ENCODE results near the gene RHEB. TPM values are rescaled to one million over a fixed set of nuclear protein-coding genes. Genes with fewer than 3 reads are reported as not detected.

RHEB gene
- total and polyA plus RNA-seq, 2 of the 4 experiments (the other 2 are of a cell fraction), result 19.7 to 67.2 TPM

- no peak for DNase-seq
- Histone ChIP-seq H3K9me1 (ENCODE audit: insufficient read depth, low read length) (peaks cover 20% of the 10 kb centered on the region), H3K14ac (replicated peaks; ENCODE audit: low read depth, low read length) (no peak overlapping the region), H3K4me1 (ENCODE audit: control insufficient read depth, insufficient read depth, low read length) (peaks cover 21% of the 10 kb centered on the region), H2BK15ac (ENCODE audit: low read depth, low read length) (no peak overlapping the region), H3K79me1 (ENCODE audit: low read depth in 1 of 2, low read length in 2 of 2) (peaks cover 0 to 66% of the 10 kb centered on the region in 2 experiments; a peak in 2 of 4 replicates), H2BK5ac (ENCODE audit: low read depth, low read length, poor library complexity, severe bottlenecking) (no peak overlapping the region), H3K4me3 (ENCODE audit: insufficient read depth, low read depth, low read length) (no peak overlapping the region), H4K20me1 (ENCODE audit: insufficient read depth, low read length) (peaks cover 92% of the 10 kb centered on the region), H3K4me2 (ENCODE audit: low read depth, low read length) (no peak overlapping the region), H3K27me3 (ENCODE audit: control insufficient read depth, insufficient read depth, low read length) (no peaks in the 10 kb centered on the region), H4K91ac (ENCODE audit: insufficient read depth, low read depth, low read length) (no peak overlapping the region), H3K23ac (ENCODE audit: low read depth, low read length) (peak overlapping the region; percentile 38; the same call in 1 of the 2 replicates), H3K18ac (ENCODE audit: low read depth, low read length) (no peak overlapping the region), H3K4ac (ENCODE audit: low read depth, low read length) (no peak overlapping the region), H2BK120ac (ENCODE audit: low read depth, low read length) (no peak overlapping the region), H2AK9ac (replicated peaks; ENCODE audit: low read depth, low read length, poor library complexity) (no peak overlapping the region), H2AK5ac (ENCODE audit: low read depth, low read length) (no peak overlapping the region), H3K27ac (ENCODE audit: insufficient read depth, low read length) (no peak overlapping the region), H4K5ac (ENCODE audit: low read depth, low read length) (no peak overlapping the region), H2BK20ac (ENCODE audit: low read depth, low read length) (no peak overlapping the region), H3K56ac (ENCODE audit: extremely low read depth, insufficient read depth, low read length) (no peak overlapping the region), H4K8ac (ENCODE audit: low read depth in 2 of 2, low read length in 2 of 2) (no peak overlapping the region), H3K9me3 (ENCODE audit: control insufficient read depth, insufficient read depth, low read length) (no peaks in the 10 kb centered on the region), H3K36me3 (ENCODE audit: control insufficient read depth, insufficient read depth, low read length) (no peaks in the 10 kb centered on the region; the same call in 1 of the 2 replicates), H2AFZ (replicated peaks; ENCODE audit: low read length, poor library complexity) (no peak overlapping the region), H3K9ac (ENCODE audit: low read depth, low read length) (no peak overlapping the region)
- ATAC-seq (ENCODE audit: low read depth), result no peak
- dilution Hi-C loops (cut with HindIII; ENCODE audit: low sequenced_read_pairs, unreplicated experiment), result no loop called here
- BruUV-seq (replicated peaks), result no TSS peak
- WGBS, 2 experiments (ENCODE audit: extremely low coverage in 2 of 2, insufficient read length in 1 of 2), result 79% methylated on average over 3 of the region's 5 CpGs; no CpG with 5 or more reads in 1 of the 2 experiments
- TF ChIP-seq ELK1 (IDR thresholded peaks at IDR 0.05; ENCODE audit: borderline replicate concordance, low read depth, low read length), result no peak
- no peak for TF ChIP-seq MAFK (IDR thresholded peaks at IDR 0.05; ENCODE audit: low read depth, low read length)
- no peak for TF ChIP-seq NFE2L2 (IDR thresholded peaks at IDR 0.05; ENCODE audit: low read depth, low read length)
- ChIA-PET CTCF (no interaction called here), POLR2A (ENCODE audit: unreplicated experiment) (no interaction called here)
- in situ Hi-C loops (cut with MboI; ENCODE audit: low sequenced_read_pairs), result no loop called here
- intact Hi-C loops (cut with micrococcal nuclease), result loop anchor here (5.0 kb wide), 1 partner anchor 112 kb away; no protein-coding TSS in a partner anchor
Measured at GRCh38 chr7:151509670-151510333, 9.9 kb downstream of the RHEB start.
